Thyroid gland (tissue), 4 donors: ENCODE results near the gene PHF21B.
"Not testable (repeated sequence)": the region's sequence is repeated elsewhere in the genome, so short reads cannot be mapped to it uniquely, and the experiment has no call there.

ENCODE experiments used
- POLR2A ChIP-seq, 2 donors: fragments of 450-650 bp; IDR thresholded peaks; one replicate each; pipeline ENCODE4 v1.6.1; 2017; ENCODE audit warnings: antibody characterized with exemption in 2 of 2, mild to moderate bottlenecking in 2 of 2, moderate library complexity in 1 of 2
- TF ChIP-seq, protein P1 (sequence below), 6 experiments: fragments of 200-600 bp in 3 of 6; fragments of 450-650 bp in 3 of 6; sonication (generic) in 3 of 6; IDR thresholded peaks; one replicate each; pipeline ENCODE4 v1.5.1; 2016 to 2019; ENCODE audit warnings: antibody characterized with exemption in 6 of 6, mild to moderate bottlenecking in 2 of 6, inconsistent platforms in 1 of 6, moderate library complexity in 1 of 6

DNA sequence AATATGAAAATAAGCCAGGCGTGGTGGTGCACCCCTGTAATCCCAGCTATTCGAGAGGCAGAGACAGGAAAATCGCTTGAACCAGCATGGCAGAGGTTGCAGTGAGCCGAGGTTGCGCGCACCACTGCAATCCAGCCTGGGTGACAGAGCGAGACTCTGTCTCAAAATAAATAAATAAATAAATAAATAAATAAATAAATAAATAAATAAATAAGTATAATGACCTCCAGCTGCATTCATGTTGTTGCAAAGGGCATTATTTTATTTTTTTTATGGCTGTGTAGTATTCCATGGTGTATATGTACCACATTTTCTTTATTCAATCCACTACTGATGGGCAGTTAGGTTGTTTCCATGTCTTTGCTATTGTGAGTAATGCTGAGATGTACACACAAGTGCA, 48.1 kb downstream of the PHF21B start:
- TF ChIP-seq, protein P1, sequence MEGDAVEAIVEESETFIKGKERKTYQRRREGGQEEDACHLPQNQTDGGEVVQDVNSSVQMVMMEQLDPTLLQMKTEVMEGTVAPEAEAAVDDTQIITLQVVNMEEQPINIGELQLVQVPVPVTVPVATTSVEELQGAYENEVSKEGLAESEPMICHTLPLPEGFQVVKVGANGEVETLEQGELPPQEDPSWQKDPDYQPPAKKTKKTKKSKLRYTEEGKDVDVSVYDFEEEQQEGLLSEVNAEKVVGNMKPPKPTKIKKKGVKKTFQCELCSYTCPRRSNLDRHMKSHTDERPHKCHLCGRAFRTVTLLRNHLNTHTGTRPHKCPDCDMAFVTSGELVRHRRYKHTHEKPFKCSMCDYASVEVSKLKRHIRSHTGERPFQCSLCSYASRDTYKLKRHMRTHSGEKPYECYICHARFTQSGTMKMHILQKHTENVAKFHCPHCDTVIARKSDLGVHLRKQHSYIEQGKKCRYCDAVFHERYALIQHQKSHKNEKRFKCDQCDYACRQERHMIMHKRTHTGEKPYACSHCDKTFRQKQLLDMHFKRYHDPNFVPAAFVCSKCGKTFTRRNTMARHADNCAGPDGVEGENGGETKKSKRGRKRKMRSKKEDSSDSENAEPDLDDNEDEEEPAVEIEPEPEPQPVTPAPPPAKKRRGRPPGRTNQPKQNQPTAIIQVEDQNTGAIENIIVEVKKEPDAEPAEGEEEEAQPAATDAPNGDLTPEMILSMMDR (IDR thresholded peaks at IDR 0.05): not testable (repeated sequence)
- not testable (repeated sequence) for TF ChIP-seq POLR2A (IDR thresholded peaks at IDR 0.05)
